Measurements from ENCODE around the gene CLP1. TPM values are rescaled to one million over a fixed set of nuclear protein-coding genes. Genes with fewer than 3 reads are reported as not detected.

CLP1 gene
- polyA plus RNA-seq, 1 of the 3 experiments (the other 2 are of a cell fraction) = 18.1 TPM

GRCh38 chr11:57640068-57640800 is 17.3 kb upstream of the CLP1 start:
- ChIA-PET POLR2A (interaction anchor here (3.0 kb wide), 1 partner anchor 72 kb away, joined by 24 read pairs; the partner anchor contains the start of gene UBE2L6), CTCF (interaction anchor here (1.1 to 17.7 kb wide), 12 partner anchors 9 to 295 kb away, joined by 3 to 326 read pairs (median 8); partner anchors contain the start of genes SERPING1, UBE2L6 and YPEL4)
- peaks cover 35% of the 10 kb centered on the region for H4K20me1 ChIP-seq (ENCODE audit: insufficient read depth)
- peaks cover 52% of the 10 kb centered on the region for H3K79me2 ChIP-seq (ENCODE audit: insufficient read depth)
- peak overlapping the region; percentile 86 to 99; a peak in 3 of 4 replicates for H3K4me3 ChIP-seq (ENCODE audit: low read depth in 2 of 2, low read length in 1 of 2)
- H2AFZ ChIP-seq (ENCODE audit: low read depth) = no peak overlapping the region
- H3F3A ChIP-seq (replicated peaks; ENCODE audit: insufficient read depth) = peaks cover 8% of the 10 kb centered on the region
- H3K27me3 ChIP-seq (ENCODE audit: insufficient read depth) = no peaks in the 10 kb centered on the region
- peak overlapping the region; percentile 99; the same call in 1 of the 2 replicates for H3K9ac ChIP-seq
- 82% methylated on average over 9 of the region's 9 CpGs for WGBS (ENCODE audit: low lambda C conversion rate)
- TF ChIP-seq CTCF (IDR thresholded peaks at IDR 0.05) (no peak), SIN3A (IDR thresholded peaks at IDR 0.05; ENCODE audit: borderline replicate concordance, low read depth, low read length) (no peak), TAF1 (IDR thresholded peaks at IDR 0.05; ENCODE audit: borderline replicate concordance, low read depth, low read length) (no peak)
- peaks cover 14 to 18% of the 10 kb centered on the region in 2 experiments; a peak in 3 of 4 replicates for H3K4me1 ChIP-seq (ENCODE audit: control insufficient read depth in 1 of 2, insufficient read depth in 2 of 2, low read depth in 1 of 2, low read length in 1 of 2)
- no peaks in the 10 kb centered on the region for H3K9me3 ChIP-seq
- no peaks in the 10 kb centered on the region for H3K9me2 ChIP-seq
- H3K36me3 ChIP-seq (replicated peaks in 1 of 2; ENCODE audit: control insufficient read depth in 1 of 2, insufficient read depth in 2 of 2, low read length in 1 of 2) = peaks cover 0 to 3% of the 10 kb centered on the region in 2 experiments
- H3K4me2 ChIP-seq = peak overlapping the region; percentile 99
- no peak for DNase-seq
- no peak overlapping the region; a peak in 1 of 4 replicates for H3K27ac ChIP-seq (ENCODE audit: low read depth in 2 of 2, low read length in 1 of 2)

GRCh38 chr11:57641011-57641807 is 16.4 kb upstream of the CLP1 start:
- no peaks in the 10 kb centered on the region for H3K9me3 ChIP-seq
- H3K4me2 ChIP-seq = peak overlapping the region; percentile 99
- peaks cover 14 to 23% of the 10 kb centered on the region in 2 experiments; a peak in 3 of 4 replicates for H3K4me1 ChIP-seq (ENCODE audit: control insufficient read depth in 1 of 2, insufficient read depth in 2 of 2, low read depth in 1 of 2, low read length in 1 of 2)
- DNase-seq = peak; percentile 54
- H3K9me2 ChIP-seq = no peaks in the 10 kb centered on the region
- TF ChIP-seq GATA2 (CRISPR knock-in tag; IDR thresholded peaks at IDR 0.05) (no peak), SMC3 (IDR thresholded peaks at IDR 0.05; ENCODE audit: low read depth, low read length) (peak; percentile 66), TCF12 (IDR thresholded peaks at IDR 0.05) (no peak), RAD21 (IDR thresholded peaks at IDR 0.05; ENCODE audit: low read length) (peak; percentile 66), CTCF (IDR thresholded peaks at IDR 0.05) (peak; percentile 61)
- no peaks in the 10 kb centered on the region for H3K27me3 ChIP-seq (ENCODE audit: insufficient read depth)
- WGBS (ENCODE audit: low lambda C conversion rate) = 84% methylated on average over 7 of the region's 7 CpGs
- H3K4me3 ChIP-seq (ENCODE audit: low read depth in 2 of 2, low read length in 1 of 2) = peak overlapping the region in 1 of 2 experiments; percentile 99; a peak in 1 of 4 replicates
- ChIA-PET POLR2A (interaction anchor here (0.8 to 3.0 kb wide), 2 partner anchors 70 to 73 kb away, joined by 3 to 24 read pairs; partner anchors contain the start of gene UBE2L6), CTCF (interaction anchor here (0.6 to 17.7 kb wide), 16 partner anchors 8 to 486 kb away, joined by 3 to 326 read pairs (median 7); partner anchors contain the start of genes SERPING1, UBE2L6 and YPEL4)
- H3F3A ChIP-seq (replicated peaks; ENCODE audit: insufficient read depth) = peaks cover 13% of the 10 kb centered on the region
- no peak overlapping the region for H3K9ac ChIP-seq
- peaks cover 52% of the 10 kb centered on the region for H3K79me2 ChIP-seq (ENCODE audit: insufficient read depth)
- H3K36me3 ChIP-seq (replicated peaks in 1 of 2; ENCODE audit: control insufficient read depth in 1 of 2, insufficient read depth in 2 of 2, low read length in 1 of 2) = peaks cover 0 to 3% of the 10 kb centered on the region in 2 experiments
- no peak overlapping the region for H2AFZ ChIP-seq (ENCODE audit: low read depth)
- H3K27ac ChIP-seq (ENCODE audit: low read depth in 2 of 2, low read length in 1 of 2) = no peak overlapping the region
- peaks cover 45% of the 10 kb centered on the region for H4K20me1 ChIP-seq (ENCODE audit: insufficient read depth)
